OCI-LY7 (cell line): Measurements from ENCODE around the gene TNP2. TPM values are rescaled to one million over a fixed set of nuclear protein-coding genes. Genes with fewer than 3 reads are reported as not detected.

Experiments used
- BruUV-seq: library from RNA; stranded (reverse); fragments of 400-500 nt; replicated peaks from 2 replicates; lab custom pipeline; 2021; lab: Mats Ljungman, UMichigan
- CTCF ChIA-PET: fragments of 300-600 bp; sonication (Branson Sonifier 250); formaldehyde crosslinking; loops from one replicate; lab custom pipeline; 2022; ENCODE audit warnings: antibody characterized with exemption; ENCODE audit not compliant: unreplicated experiment; lab: Charles Lee
- POLR2A ChIA-PET: fragments of 300-600 bp; sonication (Branson Sonifier 250); formaldehyde crosslinking; loops from one replicate; lab custom pipeline; 2022; ENCODE audit warnings: antibody characterized with exemption; lab: Charles Lee
- DNase-seq: peaks from one replicate; pipeline ENCODE4 v3.0.0-alpha.2; 2015; ENCODE audit warnings: low spot score
- H2AFZ ChIP-seq: fragments of 200-600 bp; sonication (generic), shearing (Covaris generic); 2 replicates; pipeline ENCODE4 v1.6.1; 2014; ENCODE audit warnings: mild to moderate bottlenecking, antibody characterized with exemption, low read length, moderate library complexity
- H3K27ac ChIP-seq: fragments of 200-600 bp; sonication (generic); 2 replicates; pipeline ENCODE4 v1.5.1; 2014; ENCODE audit warnings: mixed run types, low read depth, mild to moderate bottlenecking, moderate library complexity, low read length, inconsistent platforms; ENCODE audit not compliant: poor library complexity, severe bottlenecking
- H3K36me3 ChIP-seq: fragments of 200-600 bp; sonication (generic); 2 replicates; pipeline ENCODE4 v1.6.1; 2014; ENCODE audit warnings: mild to moderate bottlenecking, antibody characterized with exemption, low read length, moderate library complexity, mixed read lengths; ENCODE audit not compliant: insufficient read depth
- H3K4me1 ChIP-seq: fragments of 200-600 bp; sonication (generic); 2 replicates; pipeline ENCODE4 v1.5.1; 2014; ENCODE audit warnings: mild to moderate bottlenecking, low read length; ENCODE audit not compliant: insufficient read depth, poor library complexity, severe bottlenecking
- H3K4me2 ChIP-seq: fragments of 200-600 bp; sonication (generic); 2 replicates; pipeline ENCODE4 v1.6.1; 2014; ENCODE audit warnings: mild to moderate bottlenecking, low read length
- H3K4me3 ChIP-seq: fragments of 200-600 bp; sonication (generic); 2 replicates; pipeline ENCODE4 v1.5.1; 2014; ENCODE audit warnings: mild to moderate bottlenecking, low read depth, low read length; ENCODE audit not compliant: poor library complexity, severe bottlenecking
- H3K79me2 ChIP-seq: fragments of 200-600 bp; sonication (generic); 2 replicates; pipeline ENCODE4 v1.6.1; 2016; ENCODE audit warnings: low read depth, mild to moderate bottlenecking, low read length, moderate library complexity, mixed read lengths; ENCODE audit not compliant: insufficient read depth
- H3K9me2 ChIP-seq: fragments of 200-600 bp; sonication (generic); 2 replicates; pipeline ENCODE4 v1.6.1; 2016; ENCODE audit warnings: mild to moderate bottlenecking, low read length, mixed read lengths; ENCODE audit not compliant: insufficient read depth
- H3K9me3 ChIP-seq: fragments of 200-600 bp; sonication (generic); 2 replicates; pipeline ENCODE4 v1.6.1; 2014; ENCODE audit warnings: mild to moderate bottlenecking, mixed run types, low read length, mixed read lengths
- H4K20me1 ChIP-seq: fragments of 200-600 bp; sonication (generic); 2 replicates; pipeline ENCODE4 v1.6.1; 2014; ENCODE audit warnings: mild to moderate bottlenecking, antibody characterized with exemption, low read length, moderate library complexity, mixed read lengths; ENCODE audit not compliant: insufficient read depth
- CTCF ChIP-seq: fragments of 200-600 bp; sonication (generic); conservative IDR thresholded peaks from 2 replicates; pipeline ENCODE4 v1.5.1; 2014; ENCODE audit warnings: mild to moderate bottlenecking, antibody characterized with exemption, low read length, moderate library complexity, mixed read lengths
- EZH2phosphoT487 ChIP-seq: fragments of 200-600 bp; sonication (generic); IDR thresholded peaks from 2 replicates; pipeline ENCODE4 v1.6.1; 2018; ENCODE audit warnings: low read depth, borderline replicate concordance, mild to moderate bottlenecking, mixed run types, antibody characterized with exemption, low read length, moderate library complexity, mixed read lengths
- intact Hi-C: fragments of 100-400 bp; cut with micrococcal nuclease; formaldehyde crosslinking; loops from one replicate; pipeline ENCODE4 v1.10.0; 2022; ENCODE audit not compliant: unreplicated experiment
- total RNA-seq, 2 experiments: library from RNA; depleted of rRNA in 1 of 2; stranded (reverse); fragments of >200 nt in 1 of 2; shearing (Covaris generic) in 1 of 2; gene quantifications; 2 replicates each; pipeline ENCODE4 v1.2.3, GENCODE V29; 2014 to 2022

Gene TNP2
- total RNA-seq, 2 experiments from 2014 or later, result not detected

- H3K9me3 ChIP-seq, result no peaks in the 10 kb centered on the region
- H3K36me3 ChIP-seq, result no peaks in the 10 kb centered on the region
- no peak overlapping the region for H3K27ac ChIP-seq
- peaks cover 28% of the 10 kb centered on the region for H3K4me1 ChIP-seq
- intact Hi-C loops, result no loop called here
- no peak overlapping the region for H3K4me3 ChIP-seq
- H3K9me2 ChIP-seq, result no peaks in the 10 kb centered on the region
- CTCF ChIA-PET, result interaction anchor here (1.1 kb wide), 1 partner anchor 34 kb away, joined by 3 read pairs; the partner anchor contains the start of gene SOCS1
- H4K20me1 ChIP-seq, result no peaks in the 10 kb centered on the region
- H2AFZ ChIP-seq, result no peak overlapping the region
- H3K4me2 ChIP-seq, result no peak overlapping the region
- DNase-seq, result no peak
- no peak for TF ChIP-seq CTCF
- TF ChIP-seq EZH2phosphoT487, result no peak
- BruUV-seq, result no TSS peak
- POLR2A ChIA-PET, result interaction anchor here (0.7 kb wide), 1 partner anchor 64 kb away, joined by 4 read pairs; no protein-coding TSS in a partner anchor
- H3K79me2 ChIP-seq, result no peaks in the 10 kb centered on the region
Observed at GRCh38 chr16:11289202-11289601, 20.1 kb upstream of the TNP2 start.

GRCh38 chr16:11285842-11286241 lies 16.7 kb upstream of the TNP2 start:
- H3K4me2 ChIP-seq, result no peak overlapping the region
- no peak overlapping the region for H3K4me3 ChIP-seq
- H3K4me1 ChIP-seq, result peaks cover 5% of the 10 kb centered on the region
- H4K20me1 ChIP-seq, result no peaks in the 10 kb centered on the region
- BruUV-seq, result no TSS peak
- H3K79me2 ChIP-seq, result no peaks in the 10 kb centered on the region
- ChIA-PET POLR2A (interaction anchor here (0.6 kb wide), 1 partner anchor 9 kb away, joined by 3 read pairs; no protein-coding TSS in a partner anchor), CTCF (no interaction called here)
- H3K27ac ChIP-seq, result no peak overlapping the region
- no peaks in the 10 kb centered on the region for H3K9me3 ChIP-seq
- H3K9me2 ChIP-seq, result no peaks in the 10 kb centered on the region
- no peaks in the 10 kb centered on the region for H3K36me3 ChIP-seq
- intact Hi-C loops, result no loop called here
- no peak overlapping the region for H2AFZ ChIP-seq
- no peak for DNase-seq
- TF ChIP-seq CTCF, result no peak
- TF ChIP-seq EZH2phosphoT487, result no peak

GRCh38 chr16:11283820-11284248 lies 14.7 kb upstream of the TNP2 start:
- TF ChIP-seq CTCF (no peak), EZH2phosphoT487 (no peak)
- DNase-seq, result no peak

More at GRCh38 chr16:11283820-11284248, 14.7 kb upstream of the TNP2 start:
- ChIA-PET POLR2A (interaction anchor here (0.8 to 1.5 kb wide), 5 partner anchors 10 to 36 kb away, joined by 3 to 4 read pairs (median 4); partner anchors contain the start of gene PRM3), CTCF (interaction anchor here (0.9 kb wide), 1 partner anchor 28 kb away, joined by 3 read pairs; the partner anchor contains the start of gene SOCS1)
- Histone ChIP-seq H3K9me2 (no peaks in the 10 kb centered on the region), H3K4me3 (no peak overlapping the region), H3K79me2 (no peaks in the 10 kb centered on the region), H2AFZ (no peak overlapping the region), H3K4me2 (no peak overlapping the region), H4K20me1 (no peaks in the 10 kb centered on the region), H3K4me1 (peaks cover 16% of the 10 kb centered on the region), H3K36me3 (no peaks in the 10 kb centered on the region), H3K9me3 (no peaks in the 10 kb centered on the region), H3K27ac (no peak overlapping the region)
- no TSS peak for BruUV-seq
- intact Hi-C loops, result no loop called here
